ENCODE data around the gene CHGA.

CHGA gene

DNA sequence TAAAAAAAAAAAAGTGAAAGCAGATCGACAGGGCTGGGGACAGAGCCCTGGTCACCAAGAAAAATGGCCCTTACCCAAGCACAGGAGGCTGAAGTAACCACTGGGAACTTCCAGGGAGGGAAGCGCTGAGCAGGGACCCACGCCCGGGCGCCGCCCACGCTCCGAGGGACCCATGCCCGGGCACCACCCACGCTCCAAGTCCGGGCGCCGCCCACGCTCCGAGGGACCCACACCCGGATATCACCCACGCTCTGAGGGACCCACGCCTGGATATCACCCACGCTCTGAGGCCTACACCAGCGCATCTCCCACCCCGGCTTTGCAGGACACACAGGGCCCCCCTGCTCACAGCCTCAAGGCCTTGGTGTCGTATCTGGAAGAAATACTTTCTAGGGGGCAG is 25.7 kb downstream of the CHGA start:
- Histone ChIP-seq H3K27me3 (ENCODE audit: control insufficient read depth, low read length) (no peaks in the 10 kb centered on the region), H3K79me2 (ENCODE audit: control insufficient read depth, low read length) (no peaks in the 10 kb centered on the region), H3K27ac (ENCODE audit: low read depth, low read length) (no peak overlapping the region), H3K4me2 (ENCODE audit: low read length) (no peak overlapping the region), H3K9me2 (replicated peaks; ENCODE audit: control insufficient read depth, low read length) (no peaks in the 10 kb centered on the region), H3K4me3 (ENCODE audit: low read length) (no peak overlapping the region), H3F3A (ENCODE audit: control insufficient read depth, insufficient read depth) (no peaks in the 10 kb centered on the region), H3K4me1 (ENCODE audit: control insufficient read depth, low read length) (peaks cover 8% of the 10 kb centered on the region), H4K20me1 (ENCODE audit: control insufficient read depth, insufficient read depth, low read depth, low read length) (no peaks in the 10 kb centered on the region), H3K36me3 (ENCODE audit: control insufficient read depth, low read length) (no peaks in the 10 kb centered on the region), H3K9me3 (ENCODE audit: control insufficient read depth, insufficient read depth, low read length) (no peaks in the 10 kb centered on the region)
- TF ChIP-seq, protein P1, sequence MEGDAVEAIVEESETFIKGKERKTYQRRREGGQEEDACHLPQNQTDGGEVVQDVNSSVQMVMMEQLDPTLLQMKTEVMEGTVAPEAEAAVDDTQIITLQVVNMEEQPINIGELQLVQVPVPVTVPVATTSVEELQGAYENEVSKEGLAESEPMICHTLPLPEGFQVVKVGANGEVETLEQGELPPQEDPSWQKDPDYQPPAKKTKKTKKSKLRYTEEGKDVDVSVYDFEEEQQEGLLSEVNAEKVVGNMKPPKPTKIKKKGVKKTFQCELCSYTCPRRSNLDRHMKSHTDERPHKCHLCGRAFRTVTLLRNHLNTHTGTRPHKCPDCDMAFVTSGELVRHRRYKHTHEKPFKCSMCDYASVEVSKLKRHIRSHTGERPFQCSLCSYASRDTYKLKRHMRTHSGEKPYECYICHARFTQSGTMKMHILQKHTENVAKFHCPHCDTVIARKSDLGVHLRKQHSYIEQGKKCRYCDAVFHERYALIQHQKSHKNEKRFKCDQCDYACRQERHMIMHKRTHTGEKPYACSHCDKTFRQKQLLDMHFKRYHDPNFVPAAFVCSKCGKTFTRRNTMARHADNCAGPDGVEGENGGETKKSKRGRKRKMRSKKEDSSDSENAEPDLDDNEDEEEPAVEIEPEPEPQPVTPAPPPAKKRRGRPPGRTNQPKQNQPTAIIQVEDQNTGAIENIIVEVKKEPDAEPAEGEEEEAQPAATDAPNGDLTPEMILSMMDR (IDR thresholded peaks at IDR 0.05; ENCODE audit: low read depth, low read length, poor library complexity, severe bottlenecking), result no peak
- no peak for TF ChIP-seq EZH2phosphoT487 (IDR thresholded peaks at IDR 0.05; ENCODE audit: borderline replicate concordance, low read length)

DNA sequence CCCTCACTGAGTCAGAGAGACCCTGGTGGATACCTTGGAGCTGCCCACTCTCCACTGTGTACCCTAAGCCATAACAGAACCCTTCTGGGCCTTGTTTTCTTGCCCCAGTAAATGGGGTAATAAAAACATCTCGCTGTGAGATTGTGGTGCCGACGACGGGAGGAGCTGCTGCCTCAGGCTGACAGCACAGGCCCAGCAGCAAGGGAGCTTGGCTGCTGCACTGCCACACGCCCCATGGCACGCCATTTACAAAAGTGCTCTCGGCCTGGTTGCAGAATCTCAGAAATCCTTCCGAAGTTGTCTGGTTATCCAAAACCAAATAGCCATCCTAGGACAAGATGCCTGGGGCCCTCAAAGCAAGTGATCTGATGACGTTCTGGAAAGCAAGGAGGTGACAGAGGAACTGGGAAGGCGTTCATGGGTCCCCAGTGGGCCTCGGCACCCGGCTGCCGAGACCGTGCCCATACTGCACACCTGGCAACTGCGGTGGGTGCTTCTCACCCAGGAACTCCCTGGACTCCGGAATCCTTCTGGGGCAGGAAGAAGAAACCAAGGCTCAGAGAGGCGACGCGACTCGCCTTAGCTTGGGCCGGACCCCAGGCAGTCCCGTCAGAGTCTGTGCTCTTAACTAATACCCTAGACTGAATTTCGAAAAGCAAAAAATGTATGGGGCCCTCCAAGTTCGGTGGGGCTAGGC is 26.7 kb downstream of the CHGA start:
- Histone ChIP-seq H3K27me3 (ENCODE audit: control insufficient read depth, low read length) (no peaks in the 10 kb centered on the region), H4K20me1 (ENCODE audit: control insufficient read depth, insufficient read depth, low read depth, low read length) (no peaks in the 10 kb centered on the region), H3K9me3 (ENCODE audit: control insufficient read depth, insufficient read depth, low read length) (no peaks in the 10 kb centered on the region), H3K4me1 (ENCODE audit: control insufficient read depth, low read length) (peaks cover 8% of the 10 kb centered on the region), H3F3A (ENCODE audit: control insufficient read depth, insufficient read depth) (no peaks in the 10 kb centered on the region), H3K36me3 (ENCODE audit: control insufficient read depth, low read length) (no peaks in the 10 kb centered on the region), H3K4me3 (ENCODE audit: low read length) (no peak overlapping the region), H3K27ac (ENCODE audit: low read depth, low read length) (no peak overlapping the region), H3K4me2 (ENCODE audit: low read length) (no peak overlapping the region), H3K9me2 (replicated peaks; ENCODE audit: control insufficient read depth, low read length) (no peaks in the 10 kb centered on the region), H3K79me2 (ENCODE audit: control insufficient read depth, low read length) (no peaks in the 10 kb centered on the region)
- TF ChIP-seq EZH2phosphoT487 (IDR thresholded peaks at IDR 0.05; ENCODE audit: borderline replicate concordance, low read length), result no peak
- TF ChIP-seq, protein P1 (IDR thresholded peaks at IDR 0.05; ENCODE audit: low read depth, low read length, poor library complexity, severe bottlenecking), result no peak

DNA sequence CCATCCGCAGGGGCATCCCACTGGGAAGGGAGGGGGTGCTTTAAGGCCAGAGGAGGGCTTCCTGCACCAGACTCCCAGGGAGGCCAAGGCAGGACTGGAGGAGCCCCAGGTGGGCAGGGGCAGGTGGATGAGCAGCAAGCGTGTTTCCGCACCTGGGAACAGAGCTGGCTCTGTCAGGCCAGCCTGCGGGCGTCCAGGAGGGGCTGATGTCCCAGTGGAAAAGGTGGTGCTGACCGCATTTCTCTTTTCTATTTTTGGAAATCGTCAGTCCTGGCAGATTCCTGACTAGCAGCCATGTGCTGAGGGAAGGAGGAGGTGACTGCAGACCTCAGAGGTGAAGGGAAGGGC is 27.2 kb downstream of the CHGA start:
- Histone ChIP-seq H3K9me3 (ENCODE audit: control insufficient read depth, insufficient read depth, low read length) (no peaks in the 10 kb centered on the region), H3F3A (ENCODE audit: control insufficient read depth, insufficient read depth) (no peaks in the 10 kb centered on the region), H3K27ac (ENCODE audit: low read depth, low read length) (no peak overlapping the region), H3K36me3 (ENCODE audit: control insufficient read depth, low read length) (no peaks in the 10 kb centered on the region), H3K4me3 (ENCODE audit: low read length) (no peak overlapping the region), H3K27me3 (ENCODE audit: control insufficient read depth, low read length) (no peaks in the 10 kb centered on the region), H4K20me1 (ENCODE audit: control insufficient read depth, insufficient read depth, low read depth, low read length) (no peaks in the 10 kb centered on the region), H3K9me2 (replicated peaks; ENCODE audit: control insufficient read depth, low read length) (no peaks in the 10 kb centered on the region), H3K4me2 (ENCODE audit: low read length) (no peak overlapping the region), H3K79me2 (ENCODE audit: control insufficient read depth, low read length) (no peaks in the 10 kb centered on the region), H3K4me1 (ENCODE audit: control insufficient read depth, low read length) (peaks cover 8% of the 10 kb centered on the region)
- no peak for TF ChIP-seq EZH2phosphoT487 (IDR thresholded peaks at IDR 0.05; ENCODE audit: borderline replicate concordance, low read length)
- TF ChIP-seq, protein P1 (IDR thresholded peaks at IDR 0.05; ENCODE audit: low read depth, low read length, poor library complexity, severe bottlenecking), result no peak

All from DOHH2 (cell line).